Breast epithelium (tissue), 4 donors: ENCODE results near the gene MTRFR. TPM values are rescaled to one million over a fixed set of nuclear protein-coding genes. Genes with fewer than 3 reads are reported as not detected.
A peak's percentile ranks its signal among the peaks of the same experiment; 100 is the strongest.

Experiments used
- DNase-seq, 2 donors: peaks; one replicate each; pipeline ENCODE4 v3.0.0-alpha.2; 2019; ENCODE audit warnings: low spot score in 2 of 2
- H3K27ac ChIP-seq, 2 donors: fragments of 200-600 bp; sonication (generic) in 1 of 2; one replicate each; pipeline ENCODE4 v1.5.1; 2016 to 2019; ENCODE audit warnings: mild to moderate bottlenecking in 1 of 2
- H3K27me3 ChIP-seq, 2 donors: fragments of 200-600 bp; sonication (generic) in 1 of 2; one replicate each; pipeline versions ENCODE4 v1.5.1 to v1.6.0; 2017 to 2019; ENCODE audit warnings: control low read depth in 1 of 2, mild to moderate bottlenecking in 1 of 2
- H3K36me3 ChIP-seq: fragments of 200-600 bp; one replicate; pipeline ENCODE4 v1.5.1; 2019
- H3K4me1 ChIP-seq, 2 donors: fragments of 200-600 bp; sonication (generic); one replicate each; pipeline ENCODE4 v1.5.1; 2016 to 2019; ENCODE audit warnings: control low read depth in 1 of 2
- H3K4me3 ChIP-seq, 3 donors: fragments of 200-600 bp; sonication (generic); 1 replicate in 2 of 3; 2 replicates in 1 of 3; pipeline ENCODE4 v1.5.1; 2016 to 2019; ENCODE audit warnings: mild to moderate bottlenecking in 3 of 3, moderate library complexity in 2 of 3
- H3K9me3 ChIP-seq, 2 donors: fragments of 200-600 bp; sonication (generic) in 1 of 2; one replicate each; pipeline ENCODE4 v1.5.1; 2016 to 2019; ENCODE audit warnings: control low read depth in 1 of 2
- CTCF ChIP-seq, 3 donors: fragments of 450-650 bp; IDR thresholded peaks; one replicate each; pipeline ENCODE4 v1.5.1; 2016 to 2017; ENCODE audit warnings: antibody characterized with exemption in 3 of 3, mild to moderate bottlenecking in 3 of 3, moderate library complexity in 3 of 3
- POLR2A ChIP-seq: fragments of 450-650 bp; IDR thresholded peaks from one replicate; pipeline ENCODE4 v1.6.1; 2016; ENCODE audit warnings: antibody characterized with exemption, mild to moderate bottlenecking, moderate library complexity
- POLR2AphosphoS5 ChIP-seq, 3 donors: sonication (generic); formaldehyde crosslinking; IDR thresholded peaks; one replicate each; pipeline ENCODE4 v1.6.1; 2017; ENCODE audit warnings: antibody characterized with exemption in 3 of 3
- intact Hi-C: fragments of 100-400 bp; cut with DNase I; formaldehyde crosslinking; loops from one replicate; pipeline ENCODE4 v1.15.1; 2023; ENCODE audit warnings: low total_unique reads
- total RNA-seq, 3 donors: library from RNA; depleted of rRNA; stranded (reverse); fragments of >200 nt; gene quantifications; one replicate each; pipeline ENCODE4 v1.1.0, GENCODE V29; 2016

Gene MTRFR
- total RNA-seq, 3 donors from 2014 or later = 5.6 to 8.8 (median 8.6) TPM

- H3K27me3 ChIP-seq = no peaks in the 10 kb centered on the region
- no peak overlapping the region for H3K4me3 ChIP-seq
- H3K4me1 ChIP-seq = peaks cover 5 to 8% of the 10 kb centered on the region in 2 donors
- TF ChIP-seq POLR2AphosphoS5 (IDR thresholded peaks at IDR 0.05) (no peak), POLR2A (no peak), CTCF (IDR thresholded peaks at IDR 0.05) (no peak)
- no peak for DNase-seq
- no peaks in the 10 kb centered on the region for H3K9me3 ChIP-seq
- intact Hi-C loops = no loop called here
- no peak overlapping the region for H3K27ac ChIP-seq
- no peaks in the 10 kb centered on the region for H3K36me3 ChIP-seq
Observed at GRCh38 chr12:123264642-123265041, 31.4 kb downstream of the MTRFR start.

GRCh38 chr12:123265851-123266678 lies 32.8 kb downstream of the MTRFR start:
- peaks cover 5 to 8% of the 10 kb centered on the region in 2 donors for H3K4me1 ChIP-seq
- intact Hi-C loops = no loop called here
- H3K27ac ChIP-seq = peak overlapping the region; percentile 69 to 87
- H3K36me3 ChIP-seq = no peaks in the 10 kb centered on the region
- no peak overlapping the region for H3K4me3 ChIP-seq
- H3K9me3 ChIP-seq = no peaks in the 10 kb centered on the region
- DNase-seq = no peak
- H3K27me3 ChIP-seq = no peaks in the 10 kb centered on the region
- TF ChIP-seq CTCF (IDR thresholded peaks at IDR 0.05) (no peak), POLR2AphosphoS5 (IDR thresholded peaks at IDR 0.05) (no peak), POLR2A (no peak)

DNA sequence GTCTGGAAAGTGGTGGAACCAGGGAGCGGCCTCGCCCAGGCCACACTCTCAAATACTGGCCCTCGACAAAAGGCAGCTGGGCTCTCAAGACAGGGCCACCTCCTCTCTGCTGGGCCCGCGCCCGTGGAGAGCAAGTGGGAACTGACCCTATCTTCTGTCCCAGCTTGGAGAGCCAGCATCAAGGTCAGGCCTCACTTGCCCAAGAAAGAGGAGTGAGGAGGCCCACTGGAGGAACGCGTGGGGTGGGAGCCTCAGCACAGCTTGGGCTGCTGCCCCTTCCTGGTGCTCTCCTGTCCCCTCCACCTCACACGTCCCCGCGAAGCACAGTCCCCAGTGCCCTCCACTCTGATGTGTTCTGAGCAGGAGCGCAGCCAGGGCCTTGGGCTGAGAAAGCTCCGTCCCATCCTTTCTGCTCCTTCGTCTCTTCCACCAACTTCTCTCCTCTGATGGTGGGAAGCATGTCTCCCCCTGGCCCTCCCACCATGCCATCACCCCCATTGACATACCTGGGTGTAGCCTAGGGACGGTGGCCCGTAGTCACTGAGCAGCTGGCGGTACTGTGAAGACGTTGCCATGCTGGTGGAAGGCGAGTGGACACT lies 33.5 kb downstream of the MTRFR start:
- no peak for TF ChIP-seq POLR2A
- Histone ChIP-seq H3K27me3 (no peaks in the 10 kb centered on the region), H3K36me3 (no peaks in the 10 kb centered on the region), H3K4me1 (peaks cover 5 to 8% of the 10 kb centered on the region in 2 donors), H3K27ac (peak overlapping the region; percentile 69 to 87), H3K4me3 (no peak overlapping the region), H3K9me3 (no peaks in the 10 kb centered on the region)
- DNase-seq = no peak
- intact Hi-C loops = no loop called here

- TF ChIP-seq POLR2AphosphoS5 (IDR thresholded peaks at IDR 0.05) (no peak), POLR2A (no peak), CTCF (IDR thresholded peaks at IDR 0.05) (no peak)
- Histone ChIP-seq H3K27me3 (no peaks in the 10 kb centered on the region), H3K36me3 (no peaks in the 10 kb centered on the region), H3K4me1 (peaks cover 5 to 8% of the 10 kb centered on the region in 2 donors), H3K27ac (peak overlapping the region; percentile 87 to 96), H3K9me3 (no peaks in the 10 kb centered on the region), H3K4me3 (peak overlapping the region in 1 of 3 donors; percentile 82)
- intact Hi-C loops = no loop called here
- DNase-seq = no peak
Observed at GRCh38 chr12:123267335-123267920, 34.2 kb downstream of the MTRFR start.

GRCh38 chr12:123267991-123268843 lies 35.0 kb downstream of the MTRFR start:
- intact Hi-C loops = no loop called here
- peak overlapping the region in 2 of 3 donors; percentile 75 to 82 for H3K4me3 ChIP-seq

More at GRCh38 chr12:123267991-123268843, 35.0 kb downstream of the MTRFR start:
- Histone ChIP-seq H3K27ac (peak overlapping the region; percentile 87 to 96), H3K9me3 (no peaks in the 10 kb centered on the region), H3K27me3 (no peaks in the 10 kb centered on the region), H3K36me3 (no peaks in the 10 kb centered on the region), H3K4me1 (peaks cover 5 to 8% of the 10 kb centered on the region in 2 donors)
- no peak for DNase-seq
- TF ChIP-seq POLR2A = no peak
- TF ChIP-seq CTCF (IDR thresholded peaks at IDR 0.05) = no peak
- TF ChIP-seq POLR2AphosphoS5 (IDR thresholded peaks at IDR 0.05) = no peak
